DND-41 (cell line): ENCODE data around the gene FMN1.

Source experiments
- EZH2 ChIP-seq: IDR thresholded peaks from 3 replicates; pipeline ENCODE4 v1.6.1; 2012; ENCODE audit warnings: borderline replicate concordance, low read depth, mild to moderate bottlenecking, moderate library complexity, low read length, inconsistent platforms; ENCODE audit not compliant: severe bottlenecking
- TF ChIP-seq, protein P1 (sequence below): IDR thresholded peaks from 2 replicates; pipeline ENCODE4 v1.5.1; 2012; ENCODE audit warnings: borderline replicate concordance, low read length, moderate library complexity, mild to moderate bottlenecking; ENCODE audit not compliant: poor library complexity, severe bottlenecking; ENCODE audit errors: extremely low read depth

DNA sequence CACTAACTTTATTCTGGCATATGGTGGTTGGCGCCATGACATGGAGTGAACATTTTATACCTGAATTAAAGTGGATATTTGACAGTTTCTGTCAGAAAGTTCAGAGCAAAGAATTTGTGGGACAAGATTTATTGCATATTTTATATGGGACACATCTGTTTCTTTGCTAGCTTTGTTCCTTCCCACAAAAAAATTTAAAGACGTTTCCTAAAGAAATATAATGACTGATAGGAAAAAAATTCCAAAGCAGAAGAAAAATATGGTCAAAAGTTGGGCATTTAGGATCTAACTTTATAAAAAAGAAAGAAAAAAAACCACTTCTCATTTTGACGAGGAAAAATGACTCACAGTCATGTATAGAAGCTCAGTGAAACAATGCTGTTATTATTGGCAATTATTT is 375.1 kb downstream of the FMN1 start:
- TF ChIP-seq, protein P1, sequence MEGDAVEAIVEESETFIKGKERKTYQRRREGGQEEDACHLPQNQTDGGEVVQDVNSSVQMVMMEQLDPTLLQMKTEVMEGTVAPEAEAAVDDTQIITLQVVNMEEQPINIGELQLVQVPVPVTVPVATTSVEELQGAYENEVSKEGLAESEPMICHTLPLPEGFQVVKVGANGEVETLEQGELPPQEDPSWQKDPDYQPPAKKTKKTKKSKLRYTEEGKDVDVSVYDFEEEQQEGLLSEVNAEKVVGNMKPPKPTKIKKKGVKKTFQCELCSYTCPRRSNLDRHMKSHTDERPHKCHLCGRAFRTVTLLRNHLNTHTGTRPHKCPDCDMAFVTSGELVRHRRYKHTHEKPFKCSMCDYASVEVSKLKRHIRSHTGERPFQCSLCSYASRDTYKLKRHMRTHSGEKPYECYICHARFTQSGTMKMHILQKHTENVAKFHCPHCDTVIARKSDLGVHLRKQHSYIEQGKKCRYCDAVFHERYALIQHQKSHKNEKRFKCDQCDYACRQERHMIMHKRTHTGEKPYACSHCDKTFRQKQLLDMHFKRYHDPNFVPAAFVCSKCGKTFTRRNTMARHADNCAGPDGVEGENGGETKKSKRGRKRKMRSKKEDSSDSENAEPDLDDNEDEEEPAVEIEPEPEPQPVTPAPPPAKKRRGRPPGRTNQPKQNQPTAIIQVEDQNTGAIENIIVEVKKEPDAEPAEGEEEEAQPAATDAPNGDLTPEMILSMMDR = no peak
- no peak for TF ChIP-seq EZH2
